ENCODE measurements around the gene TMEM236. TPM values are rescaled to one million over a fixed set of nuclear protein-coding genes. Genes with fewer than 3 reads are reported as not detected.

The TMEM236 gene
- total RNA-seq, 2 donors from 2014 or later = 0.41 to 0.90 TPM

DNA sequence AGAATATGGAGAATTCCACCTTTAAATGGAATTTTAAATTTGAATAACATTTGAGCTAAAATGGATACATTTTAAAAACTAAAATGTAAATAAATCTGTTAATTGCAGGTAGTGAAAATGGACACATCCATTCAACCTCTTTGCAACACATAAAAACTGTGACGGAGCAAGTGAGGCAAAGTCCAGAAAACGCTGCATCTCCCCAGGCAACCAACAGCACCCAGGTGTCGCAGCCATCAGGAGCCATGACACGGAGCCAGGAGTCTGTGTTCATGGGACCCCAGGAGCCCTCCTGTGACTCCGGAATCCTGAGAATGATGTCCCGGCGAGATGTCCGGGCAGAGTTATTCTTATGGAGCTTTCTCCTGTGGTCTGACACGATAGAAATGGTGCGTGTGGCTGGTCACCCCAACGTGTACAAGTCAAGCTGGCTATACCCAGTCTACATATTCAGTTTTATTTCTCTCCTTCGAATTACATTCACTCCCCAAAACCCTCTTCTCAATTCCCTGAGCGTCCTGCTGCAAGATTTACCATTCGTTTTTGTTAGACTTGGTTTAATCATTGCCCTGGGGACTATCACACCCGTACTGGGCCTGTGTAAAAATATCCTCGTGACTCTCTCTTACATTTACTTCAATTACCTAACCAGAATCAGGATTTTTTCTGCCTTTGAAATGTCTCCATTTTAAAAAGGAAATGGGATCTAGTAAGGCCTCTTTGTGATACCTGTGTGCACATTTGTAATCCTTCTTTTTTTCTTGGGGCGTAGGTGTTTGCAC is 44.0 kb downstream of the TMEM236 start:
- DNase-seq (ENCODE audit: low spot score) = no peak
- Histone ChIP-seq H3K27me3 (no peaks in the 10 kb centered on the region), H3K27ac (no peak overlapping the region), H3K36me3 (no peaks in the 10 kb centered on the region), H3K9me3 (no peaks in the 10 kb centered on the region), H3K4me1 (no peaks in the 10 kb centered on the region), H3K4me3 (no peak overlapping the region)
- TF ChIP-seq, protein P1, sequence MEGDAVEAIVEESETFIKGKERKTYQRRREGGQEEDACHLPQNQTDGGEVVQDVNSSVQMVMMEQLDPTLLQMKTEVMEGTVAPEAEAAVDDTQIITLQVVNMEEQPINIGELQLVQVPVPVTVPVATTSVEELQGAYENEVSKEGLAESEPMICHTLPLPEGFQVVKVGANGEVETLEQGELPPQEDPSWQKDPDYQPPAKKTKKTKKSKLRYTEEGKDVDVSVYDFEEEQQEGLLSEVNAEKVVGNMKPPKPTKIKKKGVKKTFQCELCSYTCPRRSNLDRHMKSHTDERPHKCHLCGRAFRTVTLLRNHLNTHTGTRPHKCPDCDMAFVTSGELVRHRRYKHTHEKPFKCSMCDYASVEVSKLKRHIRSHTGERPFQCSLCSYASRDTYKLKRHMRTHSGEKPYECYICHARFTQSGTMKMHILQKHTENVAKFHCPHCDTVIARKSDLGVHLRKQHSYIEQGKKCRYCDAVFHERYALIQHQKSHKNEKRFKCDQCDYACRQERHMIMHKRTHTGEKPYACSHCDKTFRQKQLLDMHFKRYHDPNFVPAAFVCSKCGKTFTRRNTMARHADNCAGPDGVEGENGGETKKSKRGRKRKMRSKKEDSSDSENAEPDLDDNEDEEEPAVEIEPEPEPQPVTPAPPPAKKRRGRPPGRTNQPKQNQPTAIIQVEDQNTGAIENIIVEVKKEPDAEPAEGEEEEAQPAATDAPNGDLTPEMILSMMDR (IDR thresholded peaks at IDR 0.05) = no peak

DNA sequence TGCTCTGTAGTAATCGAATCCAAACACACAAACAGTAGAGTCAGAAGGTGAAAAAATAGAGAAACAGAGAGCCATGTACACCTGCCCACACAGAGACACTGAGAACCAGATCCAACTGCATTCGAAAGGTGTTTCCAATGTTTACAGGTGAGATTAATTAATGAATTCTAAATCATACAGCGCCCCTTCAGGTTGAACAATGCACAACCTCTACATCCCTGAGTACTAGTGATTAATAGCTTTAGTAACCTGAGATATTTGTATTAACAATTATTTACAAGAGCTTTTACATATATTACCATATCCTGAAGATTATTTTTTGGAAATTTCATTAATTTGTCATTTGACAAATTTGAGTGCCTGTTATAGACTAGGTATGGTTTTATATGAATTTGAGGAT is 49.5 kb downstream of the TMEM236 start:
- Histone ChIP-seq H3K27me3 (no peaks in the 10 kb centered on the region), H3K4me1 (no peaks in the 10 kb centered on the region), H3K4me3 (no peak overlapping the region), H3K36me3 (no peaks in the 10 kb centered on the region), H3K9me3 (peaks cover 0 to 5% of the 10 kb centered on the region in 2 donors), H3K27ac (no peak overlapping the region)
- DNase-seq (ENCODE audit: low spot score) = no peak
- TF ChIP-seq, protein P1 (IDR thresholded peaks at IDR 0.05) = no peak

DNA sequence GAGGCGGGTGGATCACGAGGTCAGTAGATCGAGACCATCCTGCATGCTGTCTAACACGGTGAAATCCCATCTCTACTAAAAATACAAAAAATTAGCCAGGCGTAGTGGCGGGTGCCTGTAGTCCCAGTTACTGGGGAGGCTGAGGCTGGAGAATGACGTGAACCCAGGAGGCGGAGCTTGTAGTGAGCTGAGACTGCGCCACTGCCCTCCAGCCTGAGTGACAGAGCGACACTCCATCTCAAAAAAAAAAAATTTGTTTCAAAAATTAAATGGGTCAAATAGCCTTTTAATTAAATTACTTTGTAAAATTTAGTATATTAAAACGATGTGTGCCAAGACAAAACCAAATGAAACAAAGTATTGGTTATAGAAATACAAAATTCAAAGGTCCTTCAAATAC is 50.3 kb downstream of the TMEM236 start:
- DNase-seq (ENCODE audit: low spot score) = no peak
- Histone ChIP-seq H3K4me3 (no peak overlapping the region), H3K36me3 (no peaks in the 10 kb centered on the region), H3K9me3 (peaks cover 0 to 5% of the 10 kb centered on the region in 2 donors), H3K27me3 (no peaks in the 10 kb centered on the region), H3K27ac (no peak overlapping the region), H3K4me1 (no peaks in the 10 kb centered on the region)
- TF ChIP-seq, protein P1 (IDR thresholded peaks at IDR 0.05) = no peak

DNA sequence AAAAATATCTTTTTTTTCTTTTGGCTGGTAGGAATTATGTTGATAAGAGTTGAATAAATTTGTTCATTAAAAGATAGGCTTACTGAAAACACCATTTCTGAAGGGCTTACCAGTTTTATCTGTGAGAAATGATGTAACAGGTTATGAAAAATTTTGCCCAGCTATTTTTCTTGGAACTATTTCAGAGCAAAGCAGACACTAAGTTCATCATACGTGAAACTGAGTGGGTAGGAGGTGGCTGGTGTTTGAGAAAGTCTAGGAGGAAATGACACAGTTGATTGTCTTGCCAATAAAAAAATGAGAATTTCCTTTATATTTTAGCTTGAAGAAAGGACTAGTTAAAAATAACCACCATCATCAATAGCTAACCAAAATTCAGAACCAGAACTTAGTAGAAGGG is 51.0 kb downstream of the TMEM236 start:
- Histone ChIP-seq H3K4me1 (no peaks in the 10 kb centered on the region), H3K27ac (no peak overlapping the region), H3K4me3 (no peak overlapping the region), H3K27me3 (no peaks in the 10 kb centered on the region), H3K36me3 (no peaks in the 10 kb centered on the region), H3K9me3 (peaks cover 0 to 5% of the 10 kb centered on the region in 2 donors)
- no peak for DNase-seq (ENCODE audit: low spot score)
- TF ChIP-seq, protein P1 (IDR thresholded peaks at IDR 0.05) = no peak

DNA sequence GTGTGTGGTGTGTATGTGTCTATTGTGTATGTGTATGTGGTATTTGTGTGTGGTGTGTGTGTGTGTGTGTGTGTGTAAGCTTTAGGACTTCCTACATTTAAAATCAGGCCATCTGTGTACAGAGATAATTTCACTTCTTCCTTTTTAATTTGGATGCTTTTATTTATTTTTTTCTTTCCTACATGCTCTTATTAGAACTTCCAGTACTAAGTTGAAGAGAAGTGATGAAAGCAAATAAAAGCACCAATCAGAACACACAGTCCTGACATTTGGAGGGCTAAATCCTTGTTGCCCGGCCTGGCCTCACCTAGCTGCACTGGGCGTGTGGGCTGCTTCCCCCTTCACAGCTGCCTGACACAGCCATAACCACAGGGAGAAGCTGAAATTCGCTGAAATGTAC is 53.3 kb downstream of the TMEM236 start:
- H3K27ac ChIP-seq = no peak overlapping the region
- DNase-seq (ENCODE audit: low spot score) = no peak
- no peaks in the 10 kb centered on the region for H3K4me1 ChIP-seq
- H3K36me3 ChIP-seq = no peaks in the 10 kb centered on the region
- H3K27me3 ChIP-seq = no peaks in the 10 kb centered on the region
- H3K4me3 ChIP-seq = no peak overlapping the region
- peaks cover 0 to 5% of the 10 kb centered on the region in 2 donors for H3K9me3 ChIP-seq
- TF ChIP-seq, protein P1 (IDR thresholded peaks at IDR 0.05) = no peak
